SU-DHL-6 (cell line): Measurements from ENCODE around the gene SPCS1.

Experiments
- H2AFZ ChIP-seq: fragments of 200-600 bp; sonication (generic); 2 replicates; pipeline ENCODE4 v1.6.1; 2014; ENCODE audit warnings: low read depth, mild to moderate bottlenecking, moderate library complexity, mixed read lengths, antibody characterized with exemption, low read length; ENCODE audit not compliant: severe bottlenecking
- H3F3A ChIP-seq: fragments of 200-600 bp; shearing (Covaris generic); 2 replicates; pipeline ENCODE4 v1.6.0; 2016; ENCODE audit warnings: antibody characterized with exemption, mild to moderate bottlenecking; ENCODE audit not compliant: insufficient read depth
- H3K27ac ChIP-seq: fragments of 200-600 bp; sonication (generic); 2 replicates; pipeline ENCODE4 v1.5.1; 2016; ENCODE audit warnings: low read depth, mild to moderate bottlenecking, low read length, moderate library complexity, mixed read lengths
- H3K27me3 ChIP-seq: fragments of 200-600 bp; sonication (generic), shearing (Covaris generic); 2 replicates; pipeline ENCODE4 v1.6.0; 2014; ENCODE audit warnings: mild to moderate bottlenecking, low read length
- H3K36me3 ChIP-seq: fragments of 200-600 bp; sonication (generic); 2 replicates; pipeline ENCODE4 v1.6.1; 2014; ENCODE audit warnings: mild to moderate bottlenecking, low read length, mixed read lengths
- H3K4me2 ChIP-seq: fragments of 300-600, 200-600 bp; shearing (Covaris generic), sonication (generic); 2 replicates; pipeline ENCODE4 v1.6.0; 2014; ENCODE audit warnings: low read length, low read depth, mild to moderate bottlenecking; ENCODE audit not compliant: poor library complexity, severe bottlenecking
- H3K4me3 ChIP-seq: fragments of 200-600 bp; sonication (generic); 2 replicates; pipeline ENCODE4 v1.5.1; 2014; ENCODE audit warnings: antibody characterized with exemption, low read length, mild to moderate bottlenecking, mixed read lengths; ENCODE audit not compliant: insufficient read depth, poor library complexity, severe bottlenecking
- H3K79me2 ChIP-seq: fragments of 200-600 bp; sonication (generic); 2 replicates; pipeline ENCODE4 v1.6.1; 2014; ENCODE audit warnings: mild to moderate bottlenecking, low read length, moderate library complexity; ENCODE audit not compliant: insufficient read depth
- H3K9ac ChIP-seq: fragments of 200-600 bp; sonication (generic); 2 replicates; pipeline ENCODE4 v1.7.0; 2014; ENCODE audit warnings: mild to moderate bottlenecking, low read length
- H3K9me2 ChIP-seq: fragments of 200-600 bp; sonication (generic); replicated peaks from 2 replicates; pipeline ENCODE4 v1.6.1; 2014; ENCODE audit warnings: low read length; ENCODE audit not compliant: insufficient read depth
- H3K9me3 ChIP-seq: fragments of 200-600 bp; sonication (generic); 2 replicates; pipeline ENCODE4 v1.6.1; 2014; ENCODE audit warnings: low read length, mixed read lengths; ENCODE audit not compliant: insufficient read depth
- H4K20me1 ChIP-seq: fragments of 200-600 bp; sonication (generic); 2 replicates; pipeline ENCODE4 v1.6.1; 2014; ENCODE audit warnings: low read depth, mild to moderate bottlenecking, antibody characterized with exemption, low read length, moderate library complexity, mixed read lengths
- EZH2phosphoT487 ChIP-seq: fragments of 200-600 bp; sonication (generic), shearing (Covaris generic); conservative IDR thresholded peaks from 2 replicates; pipeline ENCODE4 v1.6.1; 2018; ENCODE audit warnings: mild to moderate bottlenecking, antibody characterized with exemption, low read length, moderate library complexity, mixed read lengths
- TF ChIP-seq, protein P1 (sequence below): fragments of 200-600 bp; sonication (generic); IDR thresholded peaks from one replicate; pipeline ENCODE4 v1.5.1; 2017; ENCODE audit warnings: antibody characterized with exemption, mild to moderate bottlenecking, low read length, moderate library complexity; ENCODE audit not compliant: insufficient read depth, poor library complexity, severe bottlenecking

Gene SPCS1

DNA sequence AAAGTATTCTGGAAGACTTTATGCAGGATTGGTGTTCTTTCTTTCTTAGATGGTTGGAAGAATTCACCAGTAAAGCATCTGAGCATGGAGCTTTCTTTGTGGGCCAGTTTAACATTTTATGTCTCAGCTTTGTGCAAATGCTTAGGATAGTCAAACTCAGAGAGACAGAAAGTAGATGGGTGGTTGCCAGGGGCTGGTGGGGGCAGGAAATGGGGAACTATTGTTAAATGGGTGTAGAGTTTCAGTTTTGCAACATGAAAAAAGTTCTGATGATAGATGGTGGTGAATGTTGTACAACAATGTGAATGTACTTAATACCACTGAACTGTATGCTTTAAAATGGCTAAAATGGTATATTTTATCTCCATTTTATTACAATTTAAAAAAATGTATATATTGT lies 24.8 kb downstream of the SPCS1 start:
- Histone ChIP-seq H3K9ac (no peak overlapping the region), H3K79me2 (no peaks in the 10 kb centered on the region), H3K4me2 (no peak overlapping the region), H3K9me2 (no peaks in the 10 kb centered on the region), H3K4me3 (no peak overlapping the region), H3K27ac (no peak overlapping the region), H4K20me1 (no peaks in the 10 kb centered on the region), H3K9me3 (peaks cover 5% of the 10 kb centered on the region; the same call in 1 of the 2 replicates), H3K27me3 (no peaks in the 10 kb centered on the region), H2AFZ (no peak overlapping the region), H3F3A (no peaks in the 10 kb centered on the region), H3K36me3 (peaks cover 14% of the 10 kb centered on the region; the same call in 1 of the 2 replicates)
- TF ChIP-seq, protein P1, sequence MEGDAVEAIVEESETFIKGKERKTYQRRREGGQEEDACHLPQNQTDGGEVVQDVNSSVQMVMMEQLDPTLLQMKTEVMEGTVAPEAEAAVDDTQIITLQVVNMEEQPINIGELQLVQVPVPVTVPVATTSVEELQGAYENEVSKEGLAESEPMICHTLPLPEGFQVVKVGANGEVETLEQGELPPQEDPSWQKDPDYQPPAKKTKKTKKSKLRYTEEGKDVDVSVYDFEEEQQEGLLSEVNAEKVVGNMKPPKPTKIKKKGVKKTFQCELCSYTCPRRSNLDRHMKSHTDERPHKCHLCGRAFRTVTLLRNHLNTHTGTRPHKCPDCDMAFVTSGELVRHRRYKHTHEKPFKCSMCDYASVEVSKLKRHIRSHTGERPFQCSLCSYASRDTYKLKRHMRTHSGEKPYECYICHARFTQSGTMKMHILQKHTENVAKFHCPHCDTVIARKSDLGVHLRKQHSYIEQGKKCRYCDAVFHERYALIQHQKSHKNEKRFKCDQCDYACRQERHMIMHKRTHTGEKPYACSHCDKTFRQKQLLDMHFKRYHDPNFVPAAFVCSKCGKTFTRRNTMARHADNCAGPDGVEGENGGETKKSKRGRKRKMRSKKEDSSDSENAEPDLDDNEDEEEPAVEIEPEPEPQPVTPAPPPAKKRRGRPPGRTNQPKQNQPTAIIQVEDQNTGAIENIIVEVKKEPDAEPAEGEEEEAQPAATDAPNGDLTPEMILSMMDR = no peak
- no peak for TF ChIP-seq EZH2phosphoT487

DNA sequence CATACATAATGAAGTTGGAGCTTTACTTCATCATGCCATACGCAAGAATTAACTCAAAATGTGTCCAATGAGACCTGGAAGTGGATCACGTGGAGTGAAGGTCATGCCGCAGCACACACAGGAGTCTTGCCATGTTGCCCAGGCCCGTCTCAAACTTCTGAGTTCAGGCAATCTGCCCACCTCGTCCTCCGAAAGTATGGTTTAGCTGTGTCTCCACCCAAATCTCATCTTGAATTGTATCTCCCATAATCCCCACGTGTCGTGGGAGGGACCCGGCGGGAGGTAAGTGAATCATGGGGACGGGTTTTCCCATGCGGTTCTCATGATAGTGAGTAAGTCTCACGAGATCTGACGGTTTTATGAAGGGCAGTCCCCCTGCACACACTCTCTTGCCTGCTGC lies 25.7 kb downstream of the SPCS1 start:
- no peak overlapping the region for H3K4me3 ChIP-seq
- H3K36me3 ChIP-seq = peaks cover 17% of the 10 kb centered on the region; the same call in 1 of the 2 replicates

DNA sequence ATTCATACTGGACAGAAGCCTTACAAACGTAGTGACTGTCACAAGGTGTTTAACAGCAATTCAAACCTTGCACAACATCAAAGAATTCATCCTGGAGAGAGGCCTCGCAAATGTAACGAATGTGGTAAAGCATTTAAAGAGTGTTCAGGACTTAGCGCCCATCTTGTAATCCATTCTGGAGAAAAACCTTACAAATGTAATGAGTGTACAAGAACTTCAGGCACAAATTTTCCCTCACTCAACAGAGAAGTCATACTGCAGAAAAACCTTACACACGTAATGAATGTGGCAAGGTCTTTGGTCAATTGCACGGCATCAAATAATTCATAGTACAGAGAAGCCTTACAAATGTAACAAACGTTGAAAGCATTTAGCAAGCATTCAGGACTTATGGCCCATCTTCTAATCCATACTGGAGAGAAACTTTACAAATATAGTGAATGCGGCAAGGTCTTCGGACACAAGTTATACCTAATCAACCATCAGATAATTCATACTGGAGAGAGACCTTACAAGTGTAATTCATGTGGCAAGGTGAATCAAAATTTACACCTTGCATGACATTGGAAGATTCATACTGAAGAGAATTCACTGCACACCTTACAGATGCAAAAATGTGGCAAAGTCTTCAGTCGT lies 27.5 kb downstream of the SPCS1 start:
- H2AFZ ChIP-seq = no peak overlapping the region
- H3K9me2 ChIP-seq = no peaks in the 10 kb centered on the region
- H3K36me3 ChIP-seq = peaks cover 17% of the 10 kb centered on the region; the same call in 1 of the 2 replicates
- H3K9me3 ChIP-seq = peaks cover 5% of the 10 kb centered on the region; the same call in 1 of the 2 replicates
- TF ChIP-seq, protein P1 = no peak
- TF ChIP-seq EZH2phosphoT487 = no peak
- H3K9ac ChIP-seq = no peak overlapping the region
- no peaks in the 10 kb centered on the region for H3F3A ChIP-seq
- H3K4me2 ChIP-seq = no peak overlapping the region
- H3K4me3 ChIP-seq = no peak overlapping the region
- no peak overlapping the region for H3K27ac ChIP-seq
- H3K79me2 ChIP-seq = no peaks in the 10 kb centered on the region
- no peaks in the 10 kb centered on the region for H4K20me1 ChIP-seq
- H3K27me3 ChIP-seq = no peaks in the 10 kb centered on the region

More for the DNA sequence above, 25.7 kb downstream of the SPCS1 start:
- Histone ChIP-seq H3K9me3 (peaks cover 5% of the 10 kb centered on the region; the same call in 1 of the 2 replicates), H3K9ac (no peak overlapping the region), H3K27ac (no peak overlapping the region), H4K20me1 (no peaks in the 10 kb centered on the region), H3K9me2 (no peaks in the 10 kb centered on the region), H3K79me2 (no peaks in the 10 kb centered on the region), H2AFZ (no peak overlapping the region), H3K4me2 (no peak overlapping the region), H3F3A (no peaks in the 10 kb centered on the region), H3K27me3 (no peaks in the 10 kb centered on the region)
- no peak for TF ChIP-seq EZH2phosphoT487
- TF ChIP-seq, protein P1 = no peak
